Mesendoderm (in vitro differentiated cells): ENCODE results near the gene IL13.

Experiments used
- DNase-seq: peaks from one replicate; pipeline ENCODE4 v3.0.0; 2013
- H2AK5ac ChIP-seq: 2 replicates; pipeline ENCODE4 v1.6.1; 2013; ENCODE audit warnings: low read length, inconsistent platforms
- H2BK120ac ChIP-seq: 2 replicates; pipeline ENCODE4 v1.6.1; 2013; ENCODE audit warnings: low read depth, mild to moderate bottlenecking, low read length, moderate library complexity, mixed read lengths
- H2BK15ac ChIP-seq: replicated peaks from 2 replicates; pipeline ENCODE4 v1.6.1; 2013; ENCODE audit warnings: low read depth, mild to moderate bottlenecking, moderate library complexity
- H2BK5ac ChIP-seq: 2 replicates; pipeline ENCODE4 v1.6.1; 2013; ENCODE audit warnings: low read length, inconsistent platforms
- H3K18ac ChIP-seq: 2 replicates; pipeline ENCODE4 v1.6.1; 2013; ENCODE audit warnings: mild to moderate bottlenecking, low read length, mixed read lengths
- H3K23ac ChIP-seq: one replicate; pipeline ENCODE4 v1.6.1; 2013; ENCODE audit warnings: low read length
- H3K27ac ChIP-seq: 2 replicates; pipeline ENCODE4 v1.5.1; 2013; ENCODE audit warnings: low read depth, mild to moderate bottlenecking, inconsistent platforms, low read length, moderate library complexity
- H3K27me3 ChIP-seq: 2 replicates; pipeline ENCODE4 v1.6.1; 2013; ENCODE audit warnings: low read length, control low read depth, mild to moderate bottlenecking, inconsistent platforms; ENCODE audit not compliant: insufficient read depth, poor library complexity
- H3K36me3 ChIP-seq: 2 replicates; pipeline ENCODE4 v1.6.1; 2013; ENCODE audit warnings: low read length, inconsistent platforms; ENCODE audit not compliant: control insufficient read depth, insufficient read depth
- H3K4ac ChIP-seq: one replicate; pipeline ENCODE4 v1.6.1; 2013; ENCODE audit warnings: low read depth, mild to moderate bottlenecking, low read length, moderate library complexity
- H3K4me1 ChIP-seq: 2 replicates; pipeline ENCODE4 v1.6.1; 2013; ENCODE audit warnings: low read depth, low read length, inconsistent platforms; ENCODE audit not compliant: control insufficient read depth
- H3K4me2 ChIP-seq: 2 replicates; pipeline ENCODE4 v1.6.1; 2013; ENCODE audit warnings: low read length
- H3K4me3 ChIP-seq: 2 replicates; pipeline ENCODE4 v1.5.1; 2013; ENCODE audit warnings: mild to moderate bottlenecking, low read length
- H3K56ac ChIP-seq: one replicate; pipeline ENCODE4 v1.6.1; 2013; ENCODE audit warnings: low read length
- H3K79me1 ChIP-seq: 2 replicates; pipeline ENCODE4 v1.6.1; 2013; ENCODE audit warnings: low read length, inconsistent platforms
- H3K79me2 ChIP-seq: 2 replicates; pipeline ENCODE4 v1.6.1; 2013; ENCODE audit warnings: mild to moderate bottlenecking, low read length; ENCODE audit not compliant: control insufficient read depth, insufficient read depth
- H3K9ac ChIP-seq: 2 replicates; pipeline ENCODE4 v1.6.1; 2013; ENCODE audit warnings: low read length, inconsistent platforms
- H4K5ac ChIP-seq: one replicate; pipeline ENCODE4 v1.6.1; 2013; ENCODE audit warnings: low read length
- H4K8ac ChIP-seq: one replicate; pipeline ENCODE4 v1.6.1; 2013; ENCODE audit warnings: low read depth, mild to moderate bottlenecking, control low read depth, low read length, moderate library complexity
- WGBS: extraction: QIAGEN DNeasy Blood & Tissue Kit; methylation state at CpG from one replicate; pipeline ENCODE4 v1.1.7; 2013; ENCODE audit warnings: low lambda C conversion rate, missing lambda C conversion rate; ENCODE audit not compliant: insufficient coverage; ENCODE audit errors: extremely low coverage; 5-methylcytosine and 5-hydroxymethylcytosine counted together

Gene IL13

DNA sequence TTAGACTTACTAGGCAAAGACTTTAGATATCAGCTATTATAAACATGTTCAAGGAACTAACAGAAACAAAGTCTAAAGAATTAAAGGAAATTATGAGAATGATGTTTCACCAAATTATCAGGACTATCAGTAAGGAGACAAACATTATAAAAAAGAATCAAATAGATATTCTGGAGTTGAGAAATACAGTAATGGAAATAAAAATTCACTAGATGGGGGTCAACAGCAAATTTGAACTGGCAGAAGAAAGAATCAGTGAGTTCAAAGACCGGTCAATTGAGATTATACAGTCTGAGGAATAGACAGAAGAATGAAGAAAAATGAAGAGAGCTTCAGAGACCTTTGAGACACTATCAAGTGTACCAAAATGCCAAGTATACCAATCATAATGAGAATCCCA lies 9.6 kb upstream of the IL13 start:
- no peak overlapping the region for H3K4me3 ChIP-seq

DNA sequence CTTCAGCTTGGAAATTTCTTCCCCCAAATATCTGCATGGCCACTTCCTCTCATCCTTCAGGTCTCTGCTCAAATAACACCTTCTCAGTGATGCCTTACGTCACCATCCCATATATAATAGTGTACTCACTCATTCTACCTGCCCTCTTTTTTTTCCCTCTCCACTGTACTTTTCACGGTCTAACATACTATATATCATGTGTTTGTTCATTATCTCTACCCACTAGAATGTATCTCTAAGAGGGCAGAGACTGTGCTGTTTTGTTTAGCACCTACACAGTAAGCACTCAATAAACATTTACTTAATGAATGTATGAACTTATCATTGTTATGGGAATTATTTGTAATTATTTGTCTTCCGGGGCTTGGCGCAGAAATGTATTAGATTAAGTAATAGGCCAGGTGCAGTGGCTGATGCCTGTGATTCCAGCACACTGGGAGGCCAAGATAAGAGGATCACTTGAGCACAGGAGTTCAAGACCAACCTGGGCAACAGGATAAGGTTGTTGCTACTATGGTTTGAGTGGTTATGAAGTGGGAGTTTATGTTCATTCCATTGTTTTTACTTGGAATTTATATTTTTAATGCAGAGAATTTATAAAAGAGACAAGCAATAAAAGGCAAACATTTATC lies 6.0 kb upstream of the IL13 start:
- Histone ChIP-seq H3K4me1 (no peaks in the 10 kb centered on the region), H2AK5ac (no peak overlapping the region), H3K4me2 (no peak overlapping the region), H2BK5ac (no peak overlapping the region), H2BK15ac (no peak overlapping the region), H3K23ac (no peak overlapping the region), H3K79me1 (no peaks in the 10 kb centered on the region), H4K5ac (no peak overlapping the region), H3K18ac (no peak overlapping the region), H3K9ac (no peak overlapping the region), H3K4ac (no peak overlapping the region), H3K36me3 (no peaks in the 10 kb centered on the region), H3K4me3 (no peak overlapping the region), H4K8ac (no peak overlapping the region), H3K27me3 (peaks cover 6% of the 10 kb centered on the region), H3K56ac (no peak overlapping the region), H3K79me2 (no peaks in the 10 kb centered on the region), H3K27ac (no peak overlapping the region), H2BK120ac (no peak overlapping the region)
- WGBS, result no CpG with 5 or more reads among the region's 4 CpGs
- DNase-seq, result no peak

More for the DNA sequence above, 9.6 kb upstream of the IL13 start:
- no peak overlapping the region for H2BK5ac ChIP-seq
- H3K56ac ChIP-seq, result no peak overlapping the region
- no peak overlapping the region for H2BK15ac ChIP-seq
- no peak overlapping the region for H3K18ac ChIP-seq
- H3K79me1 ChIP-seq, result no peaks in the 10 kb centered on the region
- no peak overlapping the region for H4K8ac ChIP-seq
- H3K79me2 ChIP-seq, result no peaks in the 10 kb centered on the region
- no peak for DNase-seq
- H3K23ac ChIP-seq, result no peak overlapping the region
- no peak overlapping the region for H3K27ac ChIP-seq
- no peak overlapping the region for H4K5ac ChIP-seq
- no peak overlapping the region for H2BK120ac ChIP-seq
- H2AK5ac ChIP-seq, result no peak overlapping the region
- no peak overlapping the region for H3K4me2 ChIP-seq
- no peaks in the 10 kb centered on the region for H3K36me3 ChIP-seq
- no peak overlapping the region for H3K4ac ChIP-seq
- no peaks in the 10 kb centered on the region for H3K27me3 ChIP-seq
- WGBS, result no CpG with 5 or more reads among the region's 1 CpG
- H3K4me1 ChIP-seq, result no peaks in the 10 kb centered on the region
- H3K9ac ChIP-seq, result no peak overlapping the region

DNA sequence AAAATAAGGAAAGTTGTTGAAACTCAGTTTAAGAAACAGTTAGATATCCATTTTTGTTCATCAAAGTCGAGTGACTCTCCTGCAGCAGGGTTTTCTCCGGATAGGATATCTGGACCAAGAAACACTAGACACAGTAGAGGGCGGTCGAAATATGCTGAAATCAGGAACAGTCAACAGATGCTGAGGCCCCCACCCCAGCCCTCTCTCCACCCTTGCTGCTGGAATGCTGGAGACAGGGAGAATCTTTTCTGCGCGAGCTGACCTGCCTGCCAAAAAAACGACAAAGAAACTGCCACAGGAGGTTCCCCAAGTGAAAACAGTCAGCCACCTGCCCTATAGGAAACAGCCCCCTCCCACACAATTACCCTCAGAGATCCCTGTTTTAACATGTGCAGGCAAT lies 4.3 kb upstream of the IL13 start:
- no peaks in the 10 kb centered on the region for H3K79me2 ChIP-seq
- no peak overlapping the region for H3K9ac ChIP-seq
- no peaks in the 10 kb centered on the region for H3K79me1 ChIP-seq
- DNase-seq, result no peak
- no peak overlapping the region for H2BK15ac ChIP-seq
- no CpG with 5 or more reads among the region's 7 CpGs for WGBS
- no peak overlapping the region for H3K4ac ChIP-seq
- H3K27ac ChIP-seq, result no peak overlapping the region
- no peaks in the 10 kb centered on the region for H3K4me1 ChIP-seq
- H3K23ac ChIP-seq, result no peak overlapping the region
- H3K27me3 ChIP-seq, result peaks cover 6% of the 10 kb centered on the region
- no peak overlapping the region for H4K5ac ChIP-seq
- no peak overlapping the region for H3K4me2 ChIP-seq
- H3K56ac ChIP-seq, result no peak overlapping the region
- H2BK5ac ChIP-seq, result no peak overlapping the region
- no peak overlapping the region for H3K4me3 ChIP-seq
- no peaks in the 10 kb centered on the region for H3K36me3 ChIP-seq
- H4K8ac ChIP-seq, result no peak overlapping the region
- H2BK120ac ChIP-seq, result no peak overlapping the region
- no peak overlapping the region for H2AK5ac ChIP-seq
- no peak overlapping the region for H3K18ac ChIP-seq

DNA sequence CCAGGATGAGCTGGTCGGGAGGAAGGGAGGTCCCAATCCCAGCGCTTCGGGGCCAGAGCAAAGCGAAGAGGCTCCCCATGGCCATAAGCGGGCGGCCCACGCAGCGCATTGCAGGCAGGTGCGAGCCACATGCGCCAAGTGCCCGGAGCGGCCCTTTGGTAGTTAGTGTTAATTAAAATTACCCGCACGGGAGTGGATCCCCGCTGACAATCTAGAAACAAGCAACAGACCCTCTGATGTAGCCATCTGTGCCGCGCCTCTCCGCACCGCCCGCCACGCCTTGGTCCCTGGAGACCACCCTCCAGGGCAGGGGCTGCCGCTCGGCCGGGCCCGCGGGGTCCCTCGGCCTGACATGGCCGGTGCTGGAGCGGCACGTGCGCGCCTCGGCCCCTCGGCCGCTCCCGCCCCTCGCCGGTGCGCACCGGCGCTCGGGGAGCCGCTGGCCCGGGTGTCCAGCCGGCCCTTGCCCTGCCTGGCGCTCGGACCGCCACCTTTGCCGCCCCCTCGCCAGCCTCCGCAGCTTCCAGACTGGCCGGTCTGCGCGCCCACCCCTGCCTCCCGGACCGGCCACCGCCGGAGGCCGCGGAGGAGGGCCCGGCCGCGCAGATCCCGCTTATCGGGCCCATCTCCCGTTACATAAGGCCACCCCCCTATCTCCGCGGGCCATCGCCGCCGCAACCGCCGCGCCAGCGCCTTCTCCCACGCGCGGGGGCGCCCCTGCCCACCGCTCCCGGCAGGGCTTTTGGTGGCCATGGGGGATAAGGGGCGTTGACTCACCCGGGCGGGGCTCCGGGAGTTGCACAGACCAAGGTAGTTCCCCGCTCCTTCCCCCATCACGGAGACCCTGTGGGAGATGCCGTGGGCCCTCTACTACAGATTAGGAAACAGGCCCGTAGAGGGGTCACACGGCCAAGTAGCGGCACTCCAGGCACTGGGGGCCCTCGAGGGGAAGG lies 1.9 kb upstream of the IL13 start:
- H3K79me2 ChIP-seq, result no peaks in the 10 kb centered on the region
- H2AK5ac ChIP-seq, result no peak overlapping the region
- no peaks in the 10 kb centered on the region for H3K4me1 ChIP-seq
- peak overlapping the region; percentile 49 for H3K4me2 ChIP-seq
- WGBS, result no CpG with 5 or more reads among the region's 92 CpGs
- H3K18ac ChIP-seq, result no peak overlapping the region
- no peak overlapping the region for H3K4ac ChIP-seq
- H3K27me3 ChIP-seq, result peaks cover 6% of the 10 kb centered on the region
- peak overlapping the region; percentile 32 for H3K9ac ChIP-seq
- peak overlapping the region; percentile 66 for H3K23ac ChIP-seq
- no peak overlapping the region for H3K27ac ChIP-seq
- H3K4me3 ChIP-seq, result no peak overlapping the region
- no peak overlapping the region for H4K5ac ChIP-seq
- H2BK5ac ChIP-seq, result no peak overlapping the region
- no peak overlapping the region for H2BK15ac ChIP-seq
- no peaks in the 10 kb centered on the region for H3K36me3 ChIP-seq
- peak overlapping the region; percentile 60 for H3K56ac ChIP-seq
- H4K8ac ChIP-seq, result no peak overlapping the region
- no peaks in the 10 kb centered on the region for H3K79me1 ChIP-seq
- no peak for DNase-seq
- no peak overlapping the region for H2BK120ac ChIP-seq

DNA sequence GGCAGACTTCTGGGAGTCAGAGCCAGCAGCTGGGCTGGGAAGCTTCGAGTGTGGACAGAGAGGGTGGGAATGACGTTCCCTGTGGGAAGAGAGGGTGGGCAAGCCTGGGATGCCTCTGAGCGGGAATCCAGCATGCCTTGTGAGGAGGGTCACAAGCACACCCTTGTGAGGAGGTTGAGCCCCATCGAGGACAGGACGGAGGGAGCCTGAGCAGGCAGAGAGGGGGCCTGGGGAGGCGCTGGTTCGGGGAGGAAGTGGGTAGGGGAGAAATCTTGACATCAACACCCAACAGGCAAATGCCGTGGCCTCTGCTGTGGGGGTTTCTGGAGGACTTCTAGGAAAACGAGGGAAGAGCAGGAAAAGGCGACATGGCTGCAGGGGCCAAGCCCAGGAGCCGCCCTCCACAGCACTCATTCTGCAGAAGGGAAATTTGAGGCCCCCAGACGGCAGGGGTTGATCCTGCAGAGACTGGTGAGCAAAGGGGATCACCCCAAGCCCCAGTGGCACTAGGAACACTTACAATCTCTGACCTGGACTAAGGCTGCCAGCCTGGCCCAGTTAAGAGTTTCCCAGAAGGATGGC lies 1.1 kb upstream of the IL13 start:
- no peaks in the 10 kb centered on the region for H3K4me1 ChIP-seq
- no peak overlapping the region for H2AK5ac ChIP-seq
- DNase-seq, result no peak
- no peaks in the 10 kb centered on the region for H3K79me1 ChIP-seq
- H2BK5ac ChIP-seq, result no peak overlapping the region
- H3K36me3 ChIP-seq, result no peaks in the 10 kb centered on the region
- no peak overlapping the region for H2BK15ac ChIP-seq
- no peak overlapping the region for H3K9ac ChIP-seq
- peak overlapping the region; percentile 50 for H3K56ac ChIP-seq
- no peak overlapping the region for H2BK120ac ChIP-seq
- H3K27ac ChIP-seq, result no peak overlapping the region
- peaks cover 6% of the 10 kb centered on the region for H3K27me3 ChIP-seq
- WGBS, result no CpG with 5 or more reads among the region's 12 CpGs
- H4K5ac ChIP-seq, result no peak overlapping the region
- no peak overlapping the region for H3K4me2 ChIP-seq
- no peak overlapping the region for H4K8ac ChIP-seq
- no peak overlapping the region for H3K18ac ChIP-seq
- H3K79me2 ChIP-seq, result no peaks in the 10 kb centered on the region
- no peak overlapping the region for H3K4ac ChIP-seq
- H3K23ac ChIP-seq, result no peak overlapping the region
- no peak overlapping the region for H3K4me3 ChIP-seq
